ENCODE data around the gene RBM43.

- TF ChIP-seq CTCF (IDR thresholded peaks at IDR 0.05) (no peak), POLR2A (IDR thresholded peaks at IDR 0.05) (no peak)
Observed at GRCh38 chr2:151268085-151268484, 6.4 kb upstream of the RBM43 start.

All from adrenal gland (tissue), 5 donors.